ENCODE data around the gene FAM219A.
"Not testable (repeated sequence)": the region's sequence is repeated elsewhere in the genome, so short reads cannot be mapped to it uniquely, and the experiment has no call there.

The FAM219A gene

GRCh38 chr9:34442770-34443169, 15.6 kb downstream of the FAM219A start:
- DNase-seq, result no peak

DNA sequence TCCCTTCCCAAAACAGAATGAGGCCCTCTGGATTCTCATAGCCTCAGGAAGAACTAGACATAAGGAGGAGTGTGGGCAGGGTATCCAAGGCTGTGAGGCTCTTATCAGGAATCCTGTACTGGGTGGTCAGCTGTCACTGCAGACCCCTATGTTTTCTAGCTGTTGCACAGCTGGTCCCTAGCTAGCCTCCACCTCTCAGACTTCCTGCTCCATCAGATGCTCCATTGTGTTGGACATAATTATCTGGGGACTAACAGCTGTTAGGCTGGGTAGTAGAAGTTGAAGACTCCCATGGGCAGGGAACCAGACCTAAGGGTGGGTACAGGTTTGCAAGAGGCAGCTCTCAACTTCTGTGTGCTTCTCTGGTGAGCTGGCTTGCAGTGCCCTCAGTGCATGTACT, 18.4 kb downstream of the FAM219A start:
- no peak for DNase-seq

DNA sequence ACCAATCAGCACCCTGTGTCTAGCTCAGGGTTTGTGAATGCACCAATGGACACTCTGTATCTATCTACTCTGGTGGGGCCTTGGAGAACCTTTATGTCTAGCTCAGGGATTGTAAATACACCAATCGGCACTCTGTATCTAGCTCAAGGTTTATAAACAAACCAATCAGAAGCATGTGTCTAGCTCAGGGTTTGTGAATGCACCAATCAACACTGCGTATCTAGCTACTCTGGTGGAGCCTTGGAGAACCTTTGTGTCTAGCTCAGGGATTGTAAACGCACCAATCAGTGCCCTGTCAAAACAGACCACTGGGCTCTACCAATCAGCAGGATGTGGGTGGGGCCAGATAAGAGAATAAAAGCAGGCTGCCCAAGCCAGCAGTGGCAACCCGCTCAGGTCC, 19.9 kb downstream of the FAM219A start:
- not testable (repeated sequence) for DNase-seq

GRCh38 chr9:34437926-34438307, 20.5 kb downstream of the FAM219A start:
- DNase-seq, result not testable (repeated sequence)

GRCh38 chr9:34437006-34437925, 21.1 kb downstream of the FAM219A start:
- DNase-seq, result peak; percentile 62

GRCh38 chr9:34431667-34432066, 26.7 kb downstream of the FAM219A start:
- no peak for DNase-seq

DNA sequence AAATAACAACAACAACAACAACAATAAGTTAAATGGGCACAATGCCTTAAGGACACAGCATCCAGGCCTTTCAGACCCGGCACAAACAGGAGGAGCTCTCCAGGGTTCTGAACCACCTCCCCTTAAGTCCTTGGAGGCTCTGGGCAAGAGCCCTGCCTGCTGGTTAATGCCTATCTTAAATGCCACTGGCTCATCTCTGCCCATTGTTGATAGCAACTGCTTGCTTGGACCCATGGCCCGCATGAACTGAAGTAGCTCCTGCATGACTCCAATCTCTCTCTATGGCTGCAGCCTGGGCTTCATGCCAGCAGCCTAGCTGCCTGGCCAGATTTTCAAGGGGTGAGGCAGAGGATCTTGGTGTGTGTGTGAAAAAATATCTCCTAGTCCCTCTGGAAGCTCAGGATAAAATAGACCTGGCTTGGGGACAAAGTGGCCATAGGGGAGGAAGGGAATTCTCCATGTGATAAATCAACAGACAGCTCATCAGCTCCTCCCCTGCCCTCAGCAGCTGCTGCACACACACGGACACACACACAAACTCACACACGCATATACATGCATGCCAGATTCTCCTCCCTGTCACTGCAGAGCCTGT, 27.4 kb downstream of the FAM219A start:
- DNase-seq, result no peak

GRCh38 chr9:34428325-34428958, 29.9 kb downstream of the FAM219A start:
- no peak for DNase-seq

GRCh38 chr9:34426347-34427074, 31.9 kb downstream of the FAM219A start:
- no peak for DNase-seq

DNA sequence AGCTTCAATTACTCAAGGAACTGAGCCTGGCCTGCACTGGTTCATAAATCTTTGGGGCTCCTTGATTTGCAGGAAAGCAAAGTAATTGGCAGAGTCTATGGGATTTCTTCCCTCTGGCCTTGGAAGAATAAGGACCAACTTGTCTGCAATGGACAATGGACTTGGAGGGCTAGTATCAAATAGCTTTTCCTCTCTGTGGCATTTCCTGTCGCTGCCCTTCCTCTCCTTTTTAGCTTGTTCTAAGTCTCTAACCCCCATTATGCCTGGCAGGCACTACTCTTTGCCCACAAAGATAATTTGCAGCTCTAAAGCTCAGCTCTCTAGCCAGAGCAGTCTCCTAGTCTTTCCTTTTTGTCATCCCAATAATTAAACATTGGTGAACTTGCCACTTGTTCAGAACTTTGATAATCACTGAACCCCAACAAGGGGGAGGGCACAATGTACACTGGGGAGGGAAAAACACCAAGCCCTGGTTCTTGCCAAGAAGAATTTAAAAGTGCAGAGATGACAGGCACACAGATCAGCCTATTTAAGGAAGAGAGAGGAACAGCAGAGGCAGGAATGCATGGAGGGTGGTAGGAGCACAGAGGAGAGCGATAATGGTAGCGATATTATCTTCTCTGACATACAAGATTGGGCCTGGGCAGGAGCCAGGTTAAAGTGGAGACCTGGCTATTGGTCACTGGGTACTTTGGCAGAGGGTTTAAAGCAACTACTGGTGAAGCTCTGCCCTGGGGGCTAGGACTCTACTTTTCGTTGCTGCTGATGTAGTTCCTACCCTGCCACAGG, 38.5 kb downstream of the FAM219A start:
- DNase-seq, result no peak

DNA sequence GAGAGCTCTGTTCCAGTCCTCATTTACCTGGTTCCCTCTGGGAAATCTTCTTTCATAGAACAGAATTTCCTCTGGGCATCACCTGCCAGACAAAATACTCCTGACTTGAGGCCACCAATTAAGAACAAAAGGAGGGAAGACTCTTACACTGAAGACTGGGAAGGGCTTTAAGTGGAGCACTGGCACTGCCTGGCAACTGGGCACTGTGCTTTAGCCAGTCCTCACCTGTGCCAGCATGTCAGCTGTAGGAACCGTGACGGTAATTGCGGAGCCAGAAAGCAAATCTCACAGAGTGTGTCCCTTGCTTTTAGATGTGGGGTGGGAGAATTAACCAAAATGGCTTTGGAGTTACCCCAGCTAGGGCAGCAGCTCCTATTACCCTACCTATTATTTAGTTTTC, 40.6 kb downstream of the FAM219A start:
- DNase-seq, result no peak

GRCh38 chr9:34413231-34413852, 45.0 kb downstream of the FAM219A start:
- no peak for DNase-seq

GRCh38 chr9:34412336-34412735, 46.0 kb downstream of the FAM219A start:
- no peak for DNase-seq

GRCh38 chr9:34409154-34409553, 49.2 kb downstream of the FAM219A start:
- no peak for DNase-seq

GRCh38 chr9:34408173-34408572, 50.2 kb downstream of the FAM219A start:
- DNase-seq, result no peak

DNA sequence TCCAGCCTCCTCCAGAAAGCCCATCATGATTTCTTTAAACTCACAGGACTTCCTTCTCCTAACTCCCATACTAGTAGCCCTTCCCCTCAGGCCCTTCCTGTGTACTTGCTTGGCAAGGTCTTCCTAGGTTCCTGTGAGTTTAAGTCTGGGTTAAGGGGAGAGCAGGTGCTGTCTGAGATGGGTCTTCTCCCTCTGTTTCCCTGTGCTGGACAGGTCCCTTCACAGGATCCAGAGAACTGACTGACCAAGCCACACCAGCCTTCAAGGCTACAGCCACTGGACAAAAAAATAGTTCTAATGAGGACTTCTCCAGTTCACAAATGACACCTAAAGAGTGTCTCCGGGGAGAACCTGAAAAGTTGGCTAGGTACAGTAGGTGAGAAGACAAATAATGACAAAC, 52.2 kb downstream of the FAM219A start:
- no peak for DNase-seq

- no peak for DNase-seq
Measured at GRCh38 chr9:34405719-34406118, 52.7 kb downstream of the FAM219A start.

- DNase-seq, result peak; percentile 38
Measured at GRCh38 chr9:34403554-34404380, 54.6 kb downstream of the FAM219A start.

DNA sequence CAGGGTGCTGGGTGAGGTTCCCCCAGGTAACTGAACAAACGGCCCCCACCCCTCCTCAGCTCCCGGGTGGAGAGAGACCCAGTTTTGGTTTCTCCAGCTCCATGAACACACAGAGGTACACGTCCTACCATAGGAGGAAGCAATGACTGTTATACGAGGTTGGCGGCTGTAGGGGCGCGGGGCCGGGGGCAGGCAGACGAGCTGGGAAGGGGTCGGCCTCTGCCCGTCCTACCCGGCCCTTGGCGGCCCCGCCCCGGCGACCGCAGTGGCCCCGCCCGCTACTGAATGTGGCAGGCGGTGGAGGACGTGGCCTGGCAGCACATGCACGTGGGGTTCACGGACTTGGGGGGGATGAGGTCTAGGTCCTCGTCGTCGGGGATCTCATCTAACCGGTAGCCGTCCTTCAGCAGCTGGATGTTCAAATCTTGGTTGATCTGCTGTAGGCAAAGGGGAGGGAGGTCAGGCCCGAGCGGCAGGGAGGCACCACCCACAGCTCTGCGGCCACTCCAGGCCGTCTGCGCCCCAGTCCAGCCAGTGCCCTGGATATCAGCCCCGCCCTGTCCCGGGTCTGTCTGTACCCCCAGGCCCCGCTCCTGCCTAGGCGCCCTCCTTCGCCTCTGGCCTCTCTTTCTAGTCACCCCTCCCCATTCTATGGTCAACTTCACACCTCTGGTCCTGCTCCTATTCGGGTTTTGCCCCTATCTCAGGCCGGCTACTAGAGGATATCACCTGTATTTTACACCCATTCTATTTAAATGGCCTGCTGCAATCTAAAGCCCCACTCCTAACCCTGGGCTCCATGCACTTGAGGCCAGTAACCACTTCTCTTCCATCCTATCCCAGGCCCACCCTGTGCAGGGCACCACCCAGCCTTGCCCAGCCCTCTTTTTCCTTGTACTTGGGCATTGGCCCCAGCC, 57.4 kb downstream of the FAM219A start:
- DNase-seq, result no peak

DNA sequence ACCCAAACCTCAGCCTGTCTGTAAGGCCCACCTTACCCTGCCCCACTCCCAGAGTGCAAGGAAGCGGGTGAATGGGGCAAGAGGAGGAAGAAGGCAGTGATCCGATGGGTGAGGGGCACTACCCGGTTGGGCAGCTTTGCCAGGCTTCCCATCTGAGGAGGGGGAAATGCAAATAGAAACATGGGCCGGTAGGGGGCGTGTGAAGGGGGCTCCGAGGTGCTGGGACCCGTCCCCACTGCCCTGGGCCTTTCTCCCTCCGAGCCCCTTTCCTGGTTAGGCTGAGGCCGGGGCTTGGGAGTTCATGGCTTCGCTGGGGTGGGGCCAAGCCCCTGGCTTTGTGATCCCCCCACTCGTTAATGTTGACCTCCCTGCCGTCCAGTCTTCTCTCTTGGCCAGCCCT, 58.1 kb downstream of the FAM219A start:
- no peak for DNase-seq
